Esophagus squamous epithelium (tissue), 4 donors: ENCODE results near the gene SLC26A4.

ENCODE experiments used
- POLR2A ChIP-seq, 4 donors: fragments of 450-650 bp; IDR thresholded peaks; one replicate each; pipeline ENCODE4 v1.6.1; 2017; ENCODE audit warnings: antibody characterized with exemption in 4 of 4, mild to moderate bottlenecking in 4 of 4, moderate library complexity in 3 of 4
- TF ChIP-seq, protein P1 (sequence below), 6 experiments: fragments of 450-650 bp in 4 of 6; fragments of 200-600 bp in 2 of 6; sonication (generic) in 2 of 6; IDR thresholded peaks; one replicate each; pipeline ENCODE4 v1.5.1; 2016 to 2019; ENCODE audit warnings: antibody characterized with exemption in 6 of 6, mild to moderate bottlenecking in 4 of 6, moderate library complexity in 4 of 6

DNA sequence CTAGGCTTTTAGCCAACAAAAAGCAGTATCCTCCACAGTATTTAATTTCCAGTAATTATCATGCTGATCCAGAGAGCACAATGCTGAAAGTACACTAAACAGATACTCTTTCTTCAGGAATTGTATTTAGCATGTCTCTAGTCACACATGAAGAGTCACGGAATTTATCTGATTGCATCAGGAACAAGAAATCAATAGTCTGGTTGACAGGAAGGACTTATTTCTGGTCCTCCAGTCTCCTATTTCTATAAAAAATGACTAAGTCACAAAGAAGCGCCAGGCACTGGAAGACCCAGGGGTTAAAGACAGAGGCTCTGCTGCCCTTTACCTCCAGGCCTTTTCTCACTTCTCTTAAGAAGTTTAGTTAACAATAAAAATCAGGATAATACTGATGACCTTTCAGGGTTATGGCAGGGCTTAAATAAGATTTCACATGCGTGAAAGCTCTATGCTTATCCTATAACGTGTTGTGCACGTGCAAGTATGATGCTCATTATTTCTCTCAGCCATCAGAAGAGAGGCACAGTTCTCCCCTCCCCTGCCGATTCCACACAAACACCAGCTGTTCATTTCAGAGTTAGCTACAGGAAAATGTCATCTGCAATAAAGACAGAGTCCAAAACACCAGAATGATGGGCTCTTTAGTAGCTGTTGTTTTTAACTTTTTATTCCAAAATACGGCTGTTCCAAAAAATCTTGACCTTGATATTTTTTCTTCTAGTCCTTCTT is 36.9 kb downstream of the SLC26A4 start:
- TF ChIP-seq, protein P1, sequence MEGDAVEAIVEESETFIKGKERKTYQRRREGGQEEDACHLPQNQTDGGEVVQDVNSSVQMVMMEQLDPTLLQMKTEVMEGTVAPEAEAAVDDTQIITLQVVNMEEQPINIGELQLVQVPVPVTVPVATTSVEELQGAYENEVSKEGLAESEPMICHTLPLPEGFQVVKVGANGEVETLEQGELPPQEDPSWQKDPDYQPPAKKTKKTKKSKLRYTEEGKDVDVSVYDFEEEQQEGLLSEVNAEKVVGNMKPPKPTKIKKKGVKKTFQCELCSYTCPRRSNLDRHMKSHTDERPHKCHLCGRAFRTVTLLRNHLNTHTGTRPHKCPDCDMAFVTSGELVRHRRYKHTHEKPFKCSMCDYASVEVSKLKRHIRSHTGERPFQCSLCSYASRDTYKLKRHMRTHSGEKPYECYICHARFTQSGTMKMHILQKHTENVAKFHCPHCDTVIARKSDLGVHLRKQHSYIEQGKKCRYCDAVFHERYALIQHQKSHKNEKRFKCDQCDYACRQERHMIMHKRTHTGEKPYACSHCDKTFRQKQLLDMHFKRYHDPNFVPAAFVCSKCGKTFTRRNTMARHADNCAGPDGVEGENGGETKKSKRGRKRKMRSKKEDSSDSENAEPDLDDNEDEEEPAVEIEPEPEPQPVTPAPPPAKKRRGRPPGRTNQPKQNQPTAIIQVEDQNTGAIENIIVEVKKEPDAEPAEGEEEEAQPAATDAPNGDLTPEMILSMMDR (IDR thresholded peaks at IDR 0.05), result no peak
- TF ChIP-seq POLR2A (IDR thresholded peaks at IDR 0.05), result no peak
